GM21737 (cell line): ENCODE data around the gene ARHGAP22.
"Not testable (repeated sequence)": the region's sequence is repeated elsewhere in the genome, so short reads cannot be mapped to it uniquely, and the experiment has no call there.

Source experiments
- ATAC-seq: cut with Tn5 transposase; IDR thresholded peaks from one replicate; pipeline ENCODE4 v1.9.1; 2021; ENCODE audit warnings: mild to moderate bottlenecking, moderate library complexity; ENCODE audit not compliant: unreplicated experiment

ARHGAP22 gene

GRCh38 chr10:48442090-48442808 is 162.6 kb downstream of the ARHGAP22 start:
- no peak for ATAC-seq

GRCh38 chr10:48440771-48441170 is 164.1 kb downstream of the ARHGAP22 start:
- no peak for ATAC-seq

DNA sequence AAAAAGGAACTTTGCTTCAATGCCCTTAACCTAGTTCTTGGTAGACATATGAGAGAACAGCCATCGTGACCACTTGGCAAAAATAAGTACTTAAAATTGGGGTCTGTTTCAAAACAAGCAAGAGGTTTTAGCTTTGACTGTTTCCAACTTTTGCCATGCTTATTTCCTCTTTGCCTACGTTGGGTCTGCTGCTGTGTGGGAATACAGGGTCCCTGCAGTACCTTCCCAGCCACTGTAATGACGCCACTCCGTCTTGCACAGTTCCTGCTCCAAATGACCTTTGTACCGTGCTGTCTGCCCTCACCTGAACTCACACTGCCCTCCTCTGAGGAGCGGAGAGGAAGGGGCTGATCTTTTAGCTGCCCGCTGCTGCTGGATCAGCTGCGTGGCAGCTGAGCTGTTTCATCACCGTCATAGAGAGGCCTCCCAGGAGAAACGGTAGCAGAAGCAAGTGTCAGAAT is 165.3 kb downstream of the ARHGAP22 start:
- no peak for ATAC-seq

DNA sequence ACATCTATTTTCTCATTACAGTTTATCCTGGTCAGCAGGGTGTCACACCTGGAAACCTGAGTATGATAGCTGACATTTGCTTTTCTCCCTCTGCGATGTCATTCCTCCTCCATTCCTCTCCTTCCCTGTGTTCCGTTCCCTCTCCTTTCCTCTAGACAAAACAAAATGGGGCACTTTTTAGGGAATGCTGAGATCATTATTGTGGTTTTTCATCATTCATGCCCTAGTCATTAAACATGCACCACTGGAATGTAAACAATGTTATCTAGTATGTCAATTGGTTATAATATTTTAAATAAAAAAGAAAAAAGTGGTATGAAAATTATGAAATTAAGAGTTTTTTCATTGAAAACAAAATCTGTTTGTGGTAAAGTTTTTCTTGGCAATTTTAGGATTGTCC is 165.8 kb downstream of the ARHGAP22 start:
- no peak for ATAC-seq

GRCh38 chr10:48437546-48437945 is 167.3 kb downstream of the ARHGAP22 start:
- no peak for ATAC-seq

GRCh38 chr10:48431871-48432270 is 173.0 kb downstream of the ARHGAP22 start:
- no peak for ATAC-seq

DNA sequence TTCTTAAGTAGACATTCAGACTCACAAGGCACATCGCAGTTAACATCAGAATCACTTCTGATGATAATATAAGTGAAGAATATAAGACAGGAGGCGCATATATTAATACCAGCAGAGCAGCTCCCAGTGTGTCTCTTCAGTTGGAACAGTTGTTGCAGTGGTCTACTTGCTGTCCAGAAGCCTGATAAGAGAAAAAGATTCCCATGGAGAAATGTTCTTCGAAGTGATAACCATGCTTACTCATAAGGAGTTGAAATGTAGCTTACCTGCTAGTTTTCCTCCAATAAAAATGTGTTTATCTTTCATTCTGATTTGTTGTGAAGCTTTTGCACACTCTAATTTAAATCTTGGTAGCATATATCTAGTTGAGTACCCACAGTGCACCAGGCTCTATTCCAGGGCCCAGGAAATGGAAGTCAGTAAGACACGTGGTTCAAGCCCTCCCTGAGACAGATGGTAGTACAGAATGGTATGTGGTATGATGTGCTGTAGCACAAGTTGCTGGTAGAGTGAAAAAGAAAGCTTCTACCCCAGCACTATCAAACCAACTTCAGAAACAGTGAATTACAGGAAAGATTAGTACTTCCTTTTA is 174.4 kb downstream of the ARHGAP22 start:
- no peak for ATAC-seq

GRCh38 chr10:48429309-48429708 is 175.6 kb downstream of the ARHGAP22 start:
- no peak for ATAC-seq

GRCh38 chr10:48428896-48429295 is 176.0 kb downstream of the ARHGAP22 start:
- ATAC-seq, result no peak

GRCh38 chr10:48423884-48424283 is 181.0 kb downstream of the ARHGAP22 start:
- no peak for ATAC-seq

GRCh38 chr10:48421862-48422261 is 183.0 kb downstream of the ARHGAP22 start:
- not testable (repeated sequence) for ATAC-seq

GRCh38 chr10:48419714-48420113 is 185.2 kb downstream of the ARHGAP22 start:
- no peak for ATAC-seq

DNA sequence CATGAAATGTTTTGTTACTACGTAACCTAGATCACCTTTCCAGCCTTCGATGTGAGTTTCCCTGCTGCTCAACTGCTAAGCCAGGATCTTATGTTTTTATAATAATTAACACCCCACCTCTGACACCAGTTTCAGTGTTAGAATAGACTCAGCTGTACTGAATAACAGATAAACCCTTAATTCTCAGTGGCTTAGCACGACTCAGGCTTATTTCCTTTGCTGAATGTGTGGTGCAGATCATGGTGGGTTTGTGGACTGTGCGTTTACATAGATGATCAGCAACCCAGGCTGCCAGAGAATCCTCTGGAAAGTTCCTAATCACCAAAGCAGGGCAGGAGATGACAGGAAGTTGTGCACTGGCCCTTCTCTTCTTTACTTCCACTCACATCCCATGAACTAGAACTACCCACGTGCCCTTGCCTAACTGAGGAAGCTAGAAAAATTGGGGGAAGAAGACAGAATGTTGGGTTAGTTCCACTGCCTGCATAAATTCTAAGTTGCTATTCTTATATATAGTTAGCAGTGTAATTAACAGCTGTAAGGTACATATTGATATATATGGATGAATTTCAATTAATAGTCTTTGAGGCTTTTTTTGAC is 186.6 kb downstream of the ARHGAP22 start:
- ATAC-seq, result no peak

DNA sequence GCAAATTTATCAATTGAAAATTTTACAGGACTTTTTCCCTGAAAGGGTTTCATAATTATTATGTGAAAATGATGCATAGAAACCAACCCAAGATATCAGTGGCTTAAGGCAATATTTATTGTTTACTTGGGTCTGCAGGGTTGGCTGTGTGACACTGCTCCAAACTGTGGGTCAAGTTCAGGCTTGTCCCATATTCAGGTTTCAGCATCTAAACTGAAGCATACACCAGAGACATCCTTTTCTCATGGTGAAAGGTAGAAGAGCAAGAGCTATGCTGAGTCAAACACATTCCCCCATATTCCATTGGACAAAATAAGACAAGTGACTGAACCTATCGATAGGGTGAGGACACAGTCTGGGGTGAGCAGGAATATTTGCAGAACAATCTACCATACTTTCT is 187.5 kb downstream of the ARHGAP22 start:
- ATAC-seq, result no peak

- ATAC-seq, result no peak
These were observed 188.2 kb downstream of the ARHGAP22 start for GRCh38 chr10:48416584-48417232.

DNA sequence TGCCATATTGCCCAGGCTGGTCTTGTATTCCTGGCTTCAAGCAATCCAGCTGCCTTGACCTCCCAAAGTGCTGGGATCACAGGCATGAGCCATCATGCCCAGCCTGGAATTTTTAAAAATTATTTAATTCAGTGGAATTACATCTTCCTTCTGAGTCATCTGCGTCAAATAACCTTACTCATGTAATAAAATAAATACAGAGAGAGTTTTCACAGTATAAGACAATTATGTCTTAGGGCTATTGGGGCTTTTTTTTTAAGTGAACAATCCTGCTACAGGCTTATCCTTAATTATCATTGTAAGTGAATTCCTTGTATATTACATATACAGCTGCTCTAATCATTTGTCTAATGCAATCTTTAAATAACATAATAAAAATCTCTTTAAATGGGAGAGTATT is 190.1 kb downstream of the ARHGAP22 start:
- no peak for ATAC-seq

DNA sequence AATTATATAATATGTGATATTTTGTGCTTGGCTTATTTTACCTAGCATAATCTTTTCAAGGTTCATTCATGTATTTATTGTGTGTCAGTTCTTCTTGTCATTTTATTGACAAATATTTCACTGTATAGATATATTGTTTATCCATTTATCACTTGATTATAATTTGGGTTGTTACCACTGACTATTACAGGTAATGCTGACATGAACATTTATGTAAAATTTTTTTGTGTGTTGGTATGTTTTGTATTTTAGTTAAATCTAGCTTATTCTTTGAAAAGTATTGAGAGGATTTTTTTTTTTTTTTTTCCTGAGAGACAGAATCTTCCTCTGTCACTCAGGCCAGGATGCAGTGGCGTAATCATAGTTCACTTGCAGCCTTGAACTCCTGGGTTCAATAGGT is 190.7 kb downstream of the ARHGAP22 start:
- no peak for ATAC-seq

DNA sequence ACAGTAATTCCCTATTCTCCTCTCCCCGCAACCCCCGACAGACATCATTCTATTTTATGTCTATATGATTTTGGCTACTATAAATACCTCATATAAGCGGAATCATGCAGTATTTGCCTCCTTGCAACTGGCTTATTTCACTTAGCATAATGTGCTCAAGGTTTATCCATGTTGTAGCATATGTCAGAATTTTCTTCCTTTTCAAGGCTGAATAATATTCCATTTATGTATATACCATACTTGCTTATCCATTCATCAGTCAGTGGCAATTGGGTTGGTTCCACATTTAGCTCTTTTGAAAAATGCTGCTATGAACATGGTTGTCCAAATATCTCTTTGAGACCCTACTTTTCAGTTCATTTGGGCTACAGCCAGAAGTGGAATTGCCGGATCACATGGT is 191.9 kb downstream of the ARHGAP22 start:
- ATAC-seq, result no peak

- ATAC-seq, result no peak
These were observed 192.8 kb downstream of the ARHGAP22 start for GRCh38 chr10:48412081-48412480.

DNA sequence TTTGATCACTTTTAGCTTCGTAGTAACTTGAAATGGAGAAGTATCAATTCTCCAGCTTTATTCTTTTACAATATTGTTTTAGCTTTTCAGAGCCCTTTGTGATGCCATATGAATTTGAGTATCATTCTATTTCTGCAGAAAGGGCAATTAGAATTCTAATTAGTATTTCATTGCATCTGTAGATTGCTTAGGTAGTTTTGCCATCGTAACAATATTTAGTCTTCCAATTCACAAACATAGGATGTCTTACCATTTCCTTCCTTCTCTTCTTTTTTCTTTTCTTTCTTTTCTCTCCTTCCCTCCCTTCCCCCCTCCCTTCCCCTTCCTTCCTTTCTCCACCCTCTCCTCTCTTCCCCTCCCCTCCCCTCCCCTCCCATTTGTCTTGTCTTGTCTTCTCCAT is 193.4 kb downstream of the ARHGAP22 start:
- no peak for ATAC-seq

GRCh38 chr10:48410503-48410902 is 194.4 kb downstream of the ARHGAP22 start:
- no peak for ATAC-seq

DNA sequence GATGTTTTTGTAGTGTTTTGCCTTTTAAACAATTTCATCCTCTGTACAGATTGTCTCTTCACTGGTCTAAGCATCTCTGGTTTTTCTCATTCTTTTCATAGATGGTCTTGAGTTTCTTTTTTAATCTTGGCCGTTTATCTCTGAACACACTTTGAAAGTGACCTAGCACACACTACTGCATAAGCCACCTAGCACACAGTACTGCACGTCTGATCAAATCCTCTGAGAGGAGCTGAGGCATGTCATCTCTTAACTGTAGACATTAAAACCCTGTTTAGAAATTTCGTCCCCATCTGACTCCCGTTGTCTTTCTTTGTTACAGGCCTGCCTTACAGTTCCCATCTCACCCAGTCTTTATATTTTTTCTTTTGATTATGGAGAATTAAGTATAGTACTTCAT is 198.2 kb downstream of the ARHGAP22 start:
- no peak for ATAC-seq
